ENCODE data around the gene SPEM3.

- TF ChIP-seq CTCF (IDR thresholded peaks at IDR 0.05), result no peak
- TF ChIP-seq POLR2AphosphoS5 (IDR thresholded peaks at IDR 0.05; ENCODE audit: insufficient read depth in 1 of 2, low read depth in 1 of 2), result no peak
- TF ChIP-seq POLR2A (IDR thresholded peaks at IDR 0.05), result no peak
Observed at GRCh38 chr17:7466318-7466638, 37.6 kb downstream of the SPEM3 start.

Measured in vagina (tissue), 2 donors.